ENCODE data around the gene LRP1B. TPM values are rescaled to one million over a fixed set of nuclear protein-coding genes. Genes with fewer than 3 reads are reported as not detected.

Gene LRP1B
- total and polyA plus RNA-seq, 4 donors = 0.01 to 0.84 (median 0.17) TPM

DNA sequence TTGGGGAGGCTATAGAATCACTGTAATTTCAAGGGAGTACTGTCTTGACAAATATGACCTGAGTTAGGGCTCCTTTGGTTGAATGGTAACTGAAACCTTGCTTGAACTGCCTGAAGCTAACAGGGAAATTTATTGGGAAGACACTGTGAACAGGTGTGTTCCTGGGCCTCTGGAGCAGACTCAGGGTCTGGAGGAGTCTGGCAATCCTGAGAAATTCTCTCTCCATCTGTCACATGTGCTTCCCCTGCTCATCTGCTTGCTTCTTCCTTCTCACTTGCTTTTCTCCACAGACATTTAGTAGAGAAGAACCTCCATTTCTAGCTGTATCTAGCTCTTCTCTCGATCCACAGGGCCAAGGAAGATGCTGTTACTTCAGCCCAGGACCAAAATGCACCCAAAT, 476.5 kb downstream of the LRP1B start:
- no peak overlapping the region for H3K4me3 ChIP-seq (ENCODE audit: low read depth in 1 of 3, low read length in 3 of 3)
- TF ChIP-seq HNF4G (IDR thresholded peaks at IDR 0.05) (no peak), EGR1 (IDR thresholded peaks at IDR 0.05; ENCODE audit: low read depth in 2 of 2) (no peak), SP1 (IDR thresholded peaks at IDR 0.05) (no peak), NR2F2 (IDR thresholded peaks at IDR 0.05) (no peak)
- TF ChIP-seq, protein P1, sequence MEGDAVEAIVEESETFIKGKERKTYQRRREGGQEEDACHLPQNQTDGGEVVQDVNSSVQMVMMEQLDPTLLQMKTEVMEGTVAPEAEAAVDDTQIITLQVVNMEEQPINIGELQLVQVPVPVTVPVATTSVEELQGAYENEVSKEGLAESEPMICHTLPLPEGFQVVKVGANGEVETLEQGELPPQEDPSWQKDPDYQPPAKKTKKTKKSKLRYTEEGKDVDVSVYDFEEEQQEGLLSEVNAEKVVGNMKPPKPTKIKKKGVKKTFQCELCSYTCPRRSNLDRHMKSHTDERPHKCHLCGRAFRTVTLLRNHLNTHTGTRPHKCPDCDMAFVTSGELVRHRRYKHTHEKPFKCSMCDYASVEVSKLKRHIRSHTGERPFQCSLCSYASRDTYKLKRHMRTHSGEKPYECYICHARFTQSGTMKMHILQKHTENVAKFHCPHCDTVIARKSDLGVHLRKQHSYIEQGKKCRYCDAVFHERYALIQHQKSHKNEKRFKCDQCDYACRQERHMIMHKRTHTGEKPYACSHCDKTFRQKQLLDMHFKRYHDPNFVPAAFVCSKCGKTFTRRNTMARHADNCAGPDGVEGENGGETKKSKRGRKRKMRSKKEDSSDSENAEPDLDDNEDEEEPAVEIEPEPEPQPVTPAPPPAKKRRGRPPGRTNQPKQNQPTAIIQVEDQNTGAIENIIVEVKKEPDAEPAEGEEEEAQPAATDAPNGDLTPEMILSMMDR (IDR thresholded peaks at IDR 0.05; ENCODE audit: low read depth, low read length, missing input control) = no peak
- H3K9ac ChIP-seq (ENCODE audit: low read depth in 1 of 2, low read length in 2 of 2) = no peak overlapping the region
- H3K27me3 ChIP-seq (ENCODE audit: control insufficient read depth in 4 of 4, insufficient read depth in 4 of 4, low read length in 3 of 4) = no peaks in the 10 kb centered on the region
- WGBS = 55% methylated on average over 1 of the region's 1 CpG
- H3K36me3 ChIP-seq (ENCODE audit: control insufficient read depth in 4 of 4, insufficient read depth in 3 of 4, low read depth in 1 of 4, low read length in 3 of 4) = no peaks in the 10 kb centered on the region
- DNase-seq (ENCODE audit: low spot score) = no peak
- H3K9me3 ChIP-seq (ENCODE audit: control insufficient read depth in 4 of 4, low read length in 3 of 4) = no peaks in the 10 kb centered on the region
- H3K4me1 ChIP-seq (ENCODE audit: control insufficient read depth in 4 of 4, insufficient read depth in 4 of 4, low read length in 3 of 4) = no peaks in the 10 kb centered on the region
- no peak overlapping the region for H3K27ac ChIP-seq (ENCODE audit: low read depth in 1 of 2, low read length in 2 of 2)

DNA sequence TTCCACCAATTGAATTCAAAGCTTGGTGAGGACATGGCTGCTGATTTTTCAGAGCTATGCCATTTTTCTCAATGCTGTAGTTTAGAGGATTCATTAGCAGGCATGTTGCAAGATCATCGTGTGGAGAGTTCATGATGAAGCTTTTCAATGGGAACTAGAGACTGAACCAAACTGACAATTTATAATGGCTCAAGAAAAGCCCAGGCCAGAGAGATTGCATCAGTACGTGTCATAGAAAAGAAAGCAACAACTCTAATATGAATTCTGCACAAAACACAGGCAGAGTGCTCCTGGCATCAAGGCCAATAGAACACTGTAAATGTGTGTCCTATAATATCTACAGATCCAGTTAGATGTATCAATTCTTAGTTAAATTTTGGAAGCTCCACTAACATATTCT, 477.6 kb downstream of the LRP1B start:
- Histone ChIP-seq H3K36me3 (ENCODE audit: control insufficient read depth in 4 of 4, insufficient read depth in 3 of 4, low read depth in 1 of 4, low read length in 3 of 4) (no peaks in the 10 kb centered on the region), H3K27ac (ENCODE audit: low read depth in 1 of 2, low read length in 2 of 2) (no peak overlapping the region), H3K9ac (ENCODE audit: low read depth in 1 of 2, low read length in 2 of 2) (no peak overlapping the region), H3K9me3 (ENCODE audit: control insufficient read depth in 4 of 4, low read length in 3 of 4) (no peaks in the 10 kb centered on the region), H3K4me1 (ENCODE audit: control insufficient read depth in 4 of 4, insufficient read depth in 4 of 4, low read length in 3 of 4) (no peaks in the 10 kb centered on the region), H3K27me3 (ENCODE audit: control insufficient read depth in 4 of 4, insufficient read depth in 4 of 4, low read length in 3 of 4) (no peaks in the 10 kb centered on the region), H3K4me3 (ENCODE audit: low read depth in 1 of 3, low read length in 3 of 3) (no peak overlapping the region)
- no peak for DNase-seq (ENCODE audit: low spot score)
- 86% methylated on average over 2 of the region's 2 CpGs for WGBS
- TF ChIP-seq HNF4G (IDR thresholded peaks at IDR 0.05) = no peak
- no peak for TF ChIP-seq SP1 (IDR thresholded peaks at IDR 0.05)
- no peak for TF ChIP-seq EGR1 (IDR thresholded peaks at IDR 0.05; ENCODE audit: low read depth in 2 of 2)

DNA sequence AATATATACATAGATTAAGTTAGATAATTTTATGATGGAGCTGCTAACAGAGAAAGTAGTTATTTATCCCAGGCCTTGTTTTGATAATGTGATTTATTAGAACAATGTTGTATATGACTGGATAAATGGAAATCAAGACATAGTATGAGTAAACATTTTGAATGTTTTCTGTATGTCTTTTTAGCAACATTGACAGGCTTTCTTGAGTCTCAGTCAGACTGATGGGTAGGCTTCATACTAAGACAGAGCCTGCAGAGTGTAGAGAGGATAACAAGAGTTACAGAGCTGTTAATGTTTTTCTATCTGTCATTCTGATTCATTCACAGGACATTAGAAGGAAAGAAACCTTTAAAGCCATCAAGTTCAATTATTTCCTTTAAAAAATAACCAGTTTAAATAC, 478.5 kb downstream of the LRP1B start:
- Histone ChIP-seq H3K9me3 (ENCODE audit: control insufficient read depth in 4 of 4, low read length in 3 of 4) (no peaks in the 10 kb centered on the region), H3K4me1 (ENCODE audit: control insufficient read depth in 4 of 4, insufficient read depth in 4 of 4, low read length in 3 of 4) (no peaks in the 10 kb centered on the region), H3K27me3 (ENCODE audit: control insufficient read depth in 4 of 4, insufficient read depth in 4 of 4, low read length in 3 of 4) (no peaks in the 10 kb centered on the region), H3K27ac (ENCODE audit: low read depth in 1 of 2, low read length in 2 of 2) (no peak overlapping the region), H3K9ac (ENCODE audit: low read depth in 1 of 2, low read length in 2 of 2) (no peak overlapping the region), H3K4me3 (ENCODE audit: low read depth in 1 of 3, low read length in 3 of 3) (no peak overlapping the region), H3K36me3 (ENCODE audit: control insufficient read depth in 4 of 4, insufficient read depth in 3 of 4, low read depth in 1 of 4, low read length in 3 of 4) (no peaks in the 10 kb centered on the region)
- TF ChIP-seq FOXA2 (IDR thresholded peaks at IDR 0.05) (no peak), RAD21 (IDR thresholded peaks at IDR 0.05) (no peak), GABPA (IDR thresholded peaks at IDR 0.05 in 1 of 2, conservative IDR thresholded peaks at IDR 0.05 in 1 of 2) (no peak), YY1 (IDR thresholded peaks at IDR 0.05) (no peak), NR2F2 (IDR thresholded peaks at IDR 0.05) (no peak), FOXA1 (IDR thresholded peaks at IDR 0.05) (no peak), HNF4G (IDR thresholded peaks at IDR 0.05) (no peak)
- TF ChIP-seq, protein P2, sequence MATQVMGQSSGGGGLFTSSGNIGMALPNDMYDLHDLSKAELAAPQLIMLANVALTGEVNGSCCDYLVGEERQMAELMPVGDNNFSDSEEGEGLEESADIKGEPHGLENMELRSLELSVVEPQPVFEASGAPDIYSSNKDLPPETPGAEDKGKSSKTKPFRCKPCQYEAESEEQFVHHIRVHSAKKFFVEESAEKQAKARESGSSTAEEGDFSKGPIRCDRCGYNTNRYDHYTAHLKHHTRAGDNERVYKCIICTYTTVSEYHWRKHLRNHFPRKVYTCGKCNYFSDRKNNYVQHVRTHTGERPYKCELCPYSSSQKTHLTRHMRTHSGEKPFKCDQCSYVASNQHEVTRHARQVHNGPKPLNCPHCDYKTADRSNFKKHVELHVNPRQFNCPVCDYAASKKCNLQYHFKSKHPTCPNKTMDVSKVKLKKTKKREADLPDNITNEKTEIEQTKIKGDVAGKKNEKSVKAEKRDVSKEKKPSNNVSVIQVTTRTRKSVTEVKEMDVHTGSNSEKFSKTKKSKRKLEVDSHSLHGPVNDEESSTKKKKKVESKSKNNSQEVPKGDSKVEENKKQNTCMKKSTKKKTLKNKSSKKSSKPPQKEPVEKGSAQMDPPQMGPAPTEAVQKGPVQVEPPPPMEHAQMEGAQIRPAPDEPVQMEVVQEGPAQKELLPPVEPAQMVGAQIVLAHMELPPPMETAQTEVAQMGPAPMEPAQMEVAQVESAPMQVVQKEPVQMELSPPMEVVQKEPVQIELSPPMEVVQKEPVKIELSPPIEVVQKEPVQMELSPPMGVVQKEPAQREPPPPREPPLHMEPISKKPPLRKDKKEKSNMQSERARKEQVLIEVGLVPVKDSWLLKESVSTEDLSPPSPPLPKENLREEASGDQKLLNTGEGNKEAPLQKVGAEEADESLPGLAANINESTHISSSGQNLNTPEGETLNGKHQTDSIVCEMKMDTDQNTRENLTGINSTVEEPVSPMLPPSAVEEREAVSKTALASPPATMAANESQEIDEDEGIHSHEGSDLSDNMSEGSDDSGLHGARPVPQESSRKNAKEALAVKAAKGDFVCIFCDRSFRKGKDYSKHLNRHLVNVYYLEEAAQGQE (IDR thresholded peaks at IDR 0.05) = no peak
- TF ChIP-seq, protein P3, sequence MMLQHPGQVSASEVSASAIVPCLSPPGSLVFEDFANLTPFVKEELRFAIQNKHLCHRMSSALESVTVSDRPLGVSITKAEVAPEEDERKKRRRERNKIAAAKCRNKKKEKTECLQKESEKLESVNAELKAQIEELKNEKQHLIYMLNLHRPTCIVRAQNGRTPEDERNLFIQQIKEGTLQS (IDR thresholded peaks at IDR 0.05) = no peak
- no peak for DNase-seq (ENCODE audit: low spot score)
